HG02852 (cell line): ENCODE data around the gene PDE8B.
A peak's percentile ranks its signal among the peaks of the same experiment; 100 is the strongest.
"Not testable (repeated sequence)": the region's sequence is repeated elsewhere in the genome, so short reads cannot be mapped to it uniquely, and the experiment has no call there.

ENCODE experiments used
- ATAC-seq: cut with Tn5 transposase; IDR thresholded peaks from one replicate; pipeline ENCODE4 v1.9.1; 2021; ENCODE audit warnings: mild to moderate bottlenecking, moderate library complexity; ENCODE audit not compliant: unreplicated experiment

Gene PDE8B

DNA sequence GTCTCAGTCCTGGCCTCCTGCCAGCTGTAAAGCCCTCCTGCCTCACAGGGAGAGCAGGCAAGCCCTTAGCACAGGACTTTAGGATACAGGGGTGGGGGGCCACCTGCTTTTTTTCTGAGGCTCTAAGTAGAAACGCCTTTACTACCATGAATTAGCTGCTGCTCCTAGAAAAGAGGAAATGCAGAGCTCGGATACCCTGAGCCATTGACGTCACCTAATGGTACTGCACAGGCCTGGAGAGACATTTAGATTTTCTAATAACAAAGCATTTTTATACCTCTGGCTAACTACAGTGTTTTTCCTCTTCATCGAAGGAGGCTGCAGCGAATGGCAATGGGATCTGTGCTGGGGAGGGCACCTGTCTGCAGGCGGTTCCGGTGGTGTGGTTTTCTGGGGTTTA, 144.6 kb downstream of the PDE8B start:
- no peak for ATAC-seq

DNA sequence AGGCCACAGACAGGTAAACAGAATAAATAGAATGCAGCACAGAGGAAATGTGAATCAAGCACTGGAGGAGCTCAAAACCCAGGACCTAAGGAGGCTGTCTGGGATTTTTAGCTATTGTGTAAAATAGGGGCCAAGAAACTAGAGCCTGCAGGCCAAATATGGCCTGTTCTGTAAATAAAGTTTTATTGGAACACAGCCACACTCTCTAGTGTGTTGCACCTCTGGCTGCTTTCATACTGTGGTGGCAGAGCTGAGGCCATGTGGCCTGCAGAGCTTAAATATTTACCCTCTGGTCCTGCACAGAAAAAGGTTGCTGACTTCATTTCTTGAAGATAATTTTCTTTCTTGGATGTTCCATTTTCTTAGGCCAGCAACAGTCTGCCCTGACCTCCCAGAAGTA, 145.3 kb downstream of the PDE8B start:
- no peak for ATAC-seq

GRCh38 chr5:77356740-77357139, 146.3 kb downstream of the PDE8B start:
- ATAC-seq: peak; percentile 96

GRCh38 chr5:77358255-77359205, 148.1 kb downstream of the PDE8B start:
- no peak for ATAC-seq

DNA sequence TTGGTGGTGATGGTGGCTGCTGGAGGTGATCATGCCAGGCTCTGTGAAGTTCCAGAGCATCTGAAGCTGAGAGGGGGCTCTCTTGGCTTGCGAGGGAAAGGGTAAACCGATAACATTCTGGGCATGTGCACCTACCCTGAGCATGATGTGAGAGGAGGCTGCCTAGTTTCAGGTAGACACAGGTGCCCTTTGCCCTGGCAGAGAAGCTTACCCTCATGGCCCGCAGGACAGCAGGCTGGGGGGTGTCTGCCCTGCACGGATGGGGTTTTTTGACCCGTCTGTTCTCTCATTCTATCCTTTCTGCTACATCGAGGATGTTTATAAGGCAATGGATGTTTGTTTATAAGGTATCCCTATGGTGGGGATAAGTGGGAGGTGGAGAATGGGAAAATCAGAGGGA, 148.8 kb downstream of the PDE8B start:
- ATAC-seq: no peak

DNA sequence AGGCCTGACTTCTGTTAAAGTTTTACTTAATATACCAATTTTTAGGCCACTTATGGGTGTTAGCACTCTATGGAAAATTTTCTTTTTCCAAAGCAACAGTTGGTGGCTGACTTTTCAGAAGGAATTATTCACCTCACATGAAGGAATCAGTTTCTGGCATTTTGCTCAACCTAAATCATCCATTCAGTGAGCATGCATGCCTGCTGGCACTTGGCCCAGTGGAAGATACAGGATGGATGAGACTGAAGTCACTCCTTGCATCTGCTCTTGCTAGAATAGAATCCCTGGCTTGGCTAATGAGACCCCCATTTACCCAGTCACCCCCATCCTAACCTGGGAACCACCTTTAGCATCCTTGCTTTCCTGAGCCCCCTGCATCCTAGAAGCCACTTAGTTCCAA, 149.9 kb downstream of the PDE8B start:
- no peak for ATAC-seq

DNA sequence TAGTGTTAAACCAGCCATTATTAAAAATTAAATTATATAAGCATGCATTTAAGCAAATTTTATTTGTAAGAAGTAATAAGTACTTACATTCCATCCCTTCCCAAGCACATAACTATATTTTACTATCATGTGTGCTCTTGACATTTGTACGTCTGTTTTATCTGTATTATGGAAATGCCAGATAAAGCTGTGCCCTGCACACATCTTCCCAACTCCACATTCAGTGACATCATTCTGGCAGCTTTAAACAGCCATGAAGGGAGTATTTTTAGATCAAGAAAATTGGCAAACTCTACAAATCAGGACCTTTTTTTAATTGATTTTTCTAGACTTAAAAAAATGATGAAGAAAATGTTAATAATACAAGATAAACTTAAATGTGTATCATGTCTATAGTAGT, 150.5 kb downstream of the PDE8B start:
- no peak for ATAC-seq

- ATAC-seq: no peak
Observed at GRCh38 chr5:77366717-77367500, 156.4 kb downstream of the PDE8B start.

GRCh38 chr5:77367741-77368140, 157.3 kb downstream of the PDE8B start:
- ATAC-seq: no peak

GRCh38 chr5:77368367-77368766, 157.9 kb downstream of the PDE8B start:
- ATAC-seq: no peak

GRCh38 chr5:77369566-77369965, 159.1 kb downstream of the PDE8B start:
- no peak for ATAC-seq

- ATAC-seq: no peak
Observed at GRCh38 chr5:77374686-77375085, 164.2 kb downstream of the PDE8B start.

GRCh38 chr5:77376609-77377300, 166.3 kb downstream of the PDE8B start:
- ATAC-seq: no peak

DNA sequence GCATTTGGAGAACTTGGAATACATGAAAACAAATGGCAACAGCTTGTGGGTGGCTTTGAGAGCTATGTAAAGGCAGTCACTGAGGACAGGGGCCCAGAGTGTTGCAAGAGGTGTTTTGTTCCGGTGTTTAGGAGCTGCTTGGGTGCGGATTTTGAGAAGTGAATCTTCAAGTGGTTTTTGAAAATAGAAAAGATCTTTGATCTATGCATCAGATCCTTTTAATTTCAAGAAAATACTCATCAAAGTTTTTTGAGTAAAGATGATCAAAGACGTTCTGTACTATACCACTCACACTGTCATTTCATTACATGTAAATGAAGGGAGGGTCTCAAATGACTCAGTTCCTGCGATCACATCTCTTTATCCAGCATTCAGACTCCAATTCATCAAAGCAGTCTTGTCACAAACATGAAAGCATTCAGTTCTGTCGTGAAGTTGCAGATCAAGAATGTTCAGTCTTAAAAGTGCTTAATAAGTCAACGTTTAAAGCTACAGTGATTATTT, 169.1 kb downstream of the PDE8B start:
- ATAC-seq: peak; percentile 92

GRCh38 chr5:77380636-77381035, 170.2 kb downstream of the PDE8B start:
- no peak for ATAC-seq

DNA sequence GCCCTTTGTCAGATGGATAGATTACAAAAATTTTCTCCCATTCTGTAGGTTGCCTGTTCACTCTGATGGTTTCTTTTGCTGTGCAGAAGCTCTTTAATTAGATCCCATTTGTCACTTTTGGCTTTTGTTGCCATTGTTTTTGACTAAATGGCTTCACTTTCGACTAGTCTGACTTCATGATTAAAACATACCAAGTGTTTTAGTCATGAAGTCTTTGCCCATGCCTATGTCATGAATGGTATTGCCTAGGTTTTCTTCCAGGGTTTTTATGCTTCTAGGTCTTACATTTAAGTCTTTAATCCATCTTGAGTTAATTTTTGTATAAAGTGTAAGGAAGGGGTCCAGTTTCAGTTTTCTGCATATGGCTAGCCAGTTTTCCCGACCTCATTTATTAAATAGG, 172.9 kb downstream of the PDE8B start:
- ATAC-seq: not testable (repeated sequence)

DNA sequence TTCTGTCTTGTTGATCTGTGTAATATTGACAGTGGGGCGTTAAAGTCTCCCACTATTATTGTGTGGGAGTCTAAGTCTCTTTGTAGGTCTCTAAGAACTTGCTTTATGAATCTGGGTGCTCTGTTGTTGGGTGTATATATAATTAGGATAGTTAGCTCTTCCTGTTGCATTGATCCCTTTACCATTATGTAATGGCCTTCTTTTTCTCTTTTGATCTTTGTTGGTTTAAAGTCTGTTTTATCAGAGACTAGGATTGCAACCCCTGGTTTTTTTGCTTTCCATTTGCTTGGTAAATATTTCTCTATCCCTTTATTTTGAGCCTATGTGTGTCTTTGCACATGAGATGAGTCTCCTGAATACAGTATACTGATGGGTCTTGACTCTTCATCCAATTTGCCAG, 175.9 kb downstream of the PDE8B start:
- not testable (repeated sequence) for ATAC-seq

DNA sequence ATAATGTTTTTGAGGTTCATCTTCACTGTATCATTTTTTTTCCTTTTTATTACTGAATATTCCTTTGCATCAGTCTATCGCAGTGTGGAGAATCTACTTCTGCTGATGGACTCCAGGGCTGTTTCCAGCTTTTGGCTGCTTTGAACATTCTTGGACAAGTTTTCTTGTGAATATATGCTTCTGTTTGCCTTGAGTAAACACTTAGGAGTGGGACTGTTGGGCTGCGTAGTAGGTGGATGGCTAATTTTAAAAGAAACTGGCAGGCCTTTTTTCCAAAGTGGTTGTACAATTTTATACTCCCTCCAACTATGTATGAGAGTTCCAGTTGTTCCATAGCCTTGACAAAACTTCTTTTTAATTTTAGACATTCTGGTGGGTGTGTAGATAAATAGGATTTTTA, 179.3 kb downstream of the PDE8B start:
- ATAC-seq: no peak

DNA sequence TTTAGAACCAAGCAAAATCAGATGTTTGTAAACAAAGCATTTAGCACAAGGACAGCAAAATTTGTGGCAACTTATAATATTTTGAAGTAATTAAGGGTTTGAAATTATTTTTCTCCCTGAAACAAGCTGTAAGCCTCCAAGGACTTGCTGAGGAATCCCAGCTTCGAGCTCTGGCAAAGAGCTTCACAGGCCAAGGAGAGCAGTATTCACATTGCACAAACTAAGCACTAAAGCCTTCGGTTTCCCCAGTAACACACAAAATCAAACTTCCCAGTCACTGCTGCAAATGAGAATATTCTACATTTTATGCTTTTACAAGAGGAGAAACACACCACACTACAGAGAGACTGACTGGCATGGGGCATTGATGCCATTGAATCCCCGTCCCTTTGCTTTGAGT, 179.7 kb downstream of the PDE8B start:
- ATAC-seq: no peak

DNA sequence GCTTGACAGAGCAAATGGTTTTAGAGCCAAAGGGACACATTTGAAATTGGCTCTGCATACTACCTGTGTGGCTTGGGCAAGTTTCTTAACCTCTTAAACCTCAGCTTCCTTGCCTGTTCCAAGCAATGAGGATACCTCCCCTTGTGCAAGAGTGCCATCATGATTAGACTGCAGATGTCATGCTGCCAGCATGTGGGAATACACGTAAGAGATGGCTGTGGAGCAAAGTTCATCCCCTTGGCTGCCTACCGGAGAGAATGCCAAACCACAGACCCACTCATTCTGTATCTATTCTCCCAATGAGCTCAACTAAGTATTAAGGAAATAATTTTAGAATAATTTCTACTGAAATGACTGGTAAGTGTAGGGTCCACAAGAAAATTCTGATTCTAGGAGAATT, 180.3 kb downstream of the PDE8B start:
- ATAC-seq: no peak

DNA sequence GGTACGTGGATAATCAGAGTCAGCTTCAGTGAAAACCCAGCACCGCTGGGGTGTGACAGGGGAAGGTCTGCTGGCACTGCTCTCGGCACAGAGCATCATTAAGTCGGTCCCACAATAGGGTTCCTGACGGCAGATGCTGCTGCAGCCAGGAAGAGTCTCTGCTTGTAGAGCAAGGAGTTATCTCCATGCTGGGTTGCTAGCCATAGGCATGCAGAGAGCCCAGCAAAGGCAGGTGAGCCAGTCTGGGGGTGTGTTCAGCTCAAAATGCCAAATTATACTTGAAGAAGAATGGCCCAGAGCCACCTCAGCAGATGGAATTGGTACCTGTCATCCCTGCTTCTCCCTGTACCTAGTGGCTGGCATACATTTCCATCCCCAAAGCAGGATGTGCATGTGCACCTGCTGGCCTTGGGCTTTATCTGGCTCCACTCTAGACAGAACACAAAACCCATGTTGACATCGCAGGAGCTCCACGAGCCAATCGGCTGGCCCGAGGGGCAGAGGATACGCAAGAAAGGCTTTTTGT, 180.8 kb downstream of the PDE8B start:
- no peak for ATAC-seq
